HepG2 (cell line): ENCODE measurements around the gene ARID3C. TPM values are rescaled to one million over a fixed set of nuclear protein-coding genes. Genes with fewer than 3 reads are reported as not detected.

Experiments used
- ARNT ChIP-seq: fragments of 450-650 bp; IDR thresholded peaks from 2 replicates; pipeline ENCODE4 v1.6.1; 2017
- BCL3 ChIP-seq: sonication (generic); formaldehyde crosslinking; IDR thresholded peaks from 2 replicates; pipeline ENCODE4 v1.5.1; 2020; ENCODE audit warnings: mild to moderate bottlenecking, missing genetic modification reagents, moderate library complexity
- CHD2 ChIP-seq: IDR thresholded peaks from 2 replicates; pipeline ENCODE4 v1.6.1; 2011; ENCODE audit warnings: low read depth, low read length, improper control_type of control experiment
- DNMT3B ChIP-seq: conservative IDR thresholded peaks from 2 replicates; pipeline ENCODE4 v1.6.1; 2016; ENCODE audit warnings: missing biosample characterization, control low read depth
- GATAD2A ChIP-seq: IDR thresholded peaks from 2 replicates; pipeline ENCODE4 v1.6.1; 2016
- MAX ChIP-seq: IDR thresholded peaks from 2 replicates; pipeline ENCODE4 v1.6.1; 2012; ENCODE audit warnings: inconsistent platforms
- NR1H2 ChIP-seq: sonication (generic); formaldehyde crosslinking; IDR thresholded peaks from 2 replicates; pipeline ENCODE4 v1.8.1; 2022; ENCODE audit warnings: low read depth, missing genetic modification reagents, borderline replicate concordance
- NRL ChIP-seq: sonication (generic); formaldehyde crosslinking; IDR thresholded peaks from 2 replicates; pipeline ENCODE4 v1.5.0; 2020; ENCODE audit warnings: missing genetic modification reagents, mild to moderate bottlenecking, moderate library complexity, borderline replicate concordance
- RXRA ChIP-seq: sonication (generic); formaldehyde crosslinking; IDR thresholded peaks from 2 replicates; pipeline ENCODE4 v1.5.1; 2020; ENCODE audit warnings: missing genetic modification reagents
- TAF15 ChIP-seq: fragments of 200-400 bp; formaldehyde crosslinking; IDR thresholded peaks from one replicate; pipeline ENCODE4 v1.6.1; 2018; ENCODE audit warnings: mild to moderate bottlenecking, low read depth, low read length; ENCODE audit not compliant: poor library complexity, severe bottlenecking
- U2AF2 ChIP-seq: fragments of 200-400 bp; formaldehyde crosslinking; IDR thresholded peaks from 2 replicates; pipeline ENCODE4 v1.6.1; 2017; ENCODE audit warnings: low read depth, mild to moderate bottlenecking, low read length
- XRCC5 ChIP-seq: fragments of 200-400 bp; formaldehyde crosslinking; optimal IDR thresholded peaks from 2 replicates; pipeline ENCODE3; 2017; ENCODE audit warnings: mild to moderate bottlenecking, low read length
- ZFP37 ChIP-seq: sonication (generic); formaldehyde crosslinking; IDR thresholded peaks from 2 replicates; pipeline ENCODE4 v1.4.0; 2020; ENCODE audit warnings: missing genetic modification reagents, borderline replicate concordance
- ZNF101 ChIP-seq: sonication (generic); formaldehyde crosslinking; IDR thresholded peaks from 2 replicates; pipeline ENCODE4 v1.4.0; 2020; ENCODE audit warnings: mild to moderate bottlenecking, low read depth, missing genetic modification reagents, borderline replicate concordance
- ZNF143 ChIP-seq: sonication (generic); formaldehyde crosslinking; IDR thresholded peaks from 2 replicates; pipeline ENCODE4 v1.4.0; 2020; ENCODE audit warnings: missing genetic modification reagents
- ZNF225 ChIP-seq: sonication (generic); formaldehyde crosslinking; IDR thresholded peaks from 2 replicates; pipeline ENCODE4 v1.4.0; 2020; ENCODE audit warnings: mild to moderate bottlenecking, missing genetic modification reagents
- ZNF407 ChIP-seq: sonication (generic); formaldehyde crosslinking; IDR thresholded peaks from one replicate; pipeline ENCODE4 v1.5.1; 2020; ENCODE audit warnings: mild to moderate bottlenecking, missing genetic modification reagents; ENCODE audit errors: not compliant biosample characterization
- ZXDC ChIP-seq: sonication (generic); formaldehyde crosslinking; IDR thresholded peaks from 2 replicates; pipeline ENCODE4 v1.5.0; 2020; ENCODE audit warnings: mild to moderate bottlenecking, missing genetic modification reagents
- polyA plus RNA-seq, 8 experiments: library from polyadenylated mRNA; depleted of rRNA in 3 of 8; stranded (reverse) in 7 of 8; unstranded in 1 of 8; fragments of >200 nt; fragmentation: Illumina TruSeq in 4 of 8; extraction: Trizol in 4 of 8; gene quantifications; 2 replicates each; pipeline versions ENCODE4 v1.2.1 to v1.2.3, GENCODE V29; 2011 to 2016; ENCODE audit warnings: low read depth in 4 of 8, missing spikeins in 1 of 8, mixed read lengths in 1 of 8; ENCODE audit not compliant: insufficient read depth in 1 of 8
- total RNA-seq, 5 experiments: library from RNA; depleted of rRNA; stranded (reverse); fragments of >200 nt; fragmentation: Illumina TruSeq; extraction: Trizol; gene quantifications; 2 replicates each; pipeline ENCODE4 v1.2.3, GENCODE V29; 2016; ENCODE audit warnings: low read depth in 1 of 5

Gene ARID3C
- total and polyA plus RNA-seq, 2 of the 13 experiments (the other 11 are each of a cell fraction or from before 2014, with no cell fraction given), result not detected

GRCh38 chr9:34651876-34652601 is 23.2 kb upstream of the ARID3C start, which contains the start of gene IL11RA (continued):
- TF ChIP-seq ZXDC (CRISPR knock-in tag) (no peak), ZNF143 (CRISPR knock-in tag) (no peak; the same call in 1 of the 2 replicates), ZNF101 (CRISPR knock-in tag) (no peak), ZNF407 (CRISPR knock-in tag) (no peak), DNMT3B (CRISPR knock-in tag) (no peak), NR1H2 (CRISPR knock-in tag) (no peak), ZFP37 (no peak), CHD2 (no peak), ZNF225 (CRISPR knock-in tag) (no peak), ARNT (no peak), U2AF2 (no peak), BCL3 (no peak), NRL (CRISPR knock-in tag) (peak; percentile 46; the same call in 1 of the 2 replicates), MAX (no peak; the same call in 1 of the 2 replicates), TAF15 (peak; percentile 82), RXRA (CRISPR knock-in tag) (peak; percentile 85; the same call in 1 of the 2 replicates), XRCC5 (peak; percentile 87), GATAD2A (CRISPR knock-in tag) (peak; percentile 60)
